Colonic mucosa (tissue), 4 donors: ENCODE results near the gene DNAH8. TPM values are rescaled to one million over a fixed set of nuclear protein-coding genes. Genes with fewer than 3 reads are reported as not detected.

ENCODE experiments used
- DNase-seq: peaks from one replicate; pipeline ENCODE4 v3.0.0-alpha.2; 2020
- H3K27ac ChIP-seq: fragments of 200-600 bp; one replicate; pipeline ENCODE4 v1.8.0; 2021
- H3K27me3 ChIP-seq: fragments of 200-600 bp; one replicate; pipeline ENCODE4 v1.8.0; 2021
- H3K36me3 ChIP-seq: fragments of 200-600 bp; one replicate; pipeline ENCODE4 v1.8.0; 2021
- H3K4me1 ChIP-seq: fragments of 200-600 bp; one replicate; pipeline ENCODE4 v1.8.0; 2021; ENCODE audit warnings: mild to moderate bottlenecking
- H3K4me3 ChIP-seq: fragments of 200-600 bp; one replicate; pipeline ENCODE4 v1.8.0; 2021
- H3K9ac ChIP-seq, 2 donors: one replicate each; pipeline ENCODE4 v1.7.0; 2013; ENCODE audit warnings: control low read depth in 2 of 2, low read depth in 2 of 2, low read length in 2 of 2
- H3K9me3 ChIP-seq: fragments of 200-600 bp; one replicate; pipeline ENCODE4 v1.8.0; 2021
- CTCF ChIP-seq: fragments of 200-600 bp; IDR thresholded peaks from one replicate; pipeline ENCODE4 v1.8.0; 2022; ENCODE audit warnings: antibody characterized with exemption, mild to moderate bottlenecking
- intact Hi-C: fragments of 100-400 bp; cut with DNase I; formaldehyde crosslinking; loops from one replicate; pipeline ENCODE4 v1.14.1; 2022
- total RNA-seq, 2 donors: library from RNA; stranded (reverse); fragmentation: NEBNext Ultra II Directional in 1 of 2; extraction: Animal tissue kit (Norgen Biotek cat#: 25700) in 1 of 2; gene quantifications; one replicate each; pipeline ENCODE4 v1.2.1, GENCODE V29; 2021
- donor health status: healthy.
- donor health status: DM: no; HTN: no; CAD: no.
- donor health status: DM: no; HTN: no; CAD: no.

DNAH8 gene
- total RNA-seq, 2 donors from 2014 or later: not detected

DNA sequence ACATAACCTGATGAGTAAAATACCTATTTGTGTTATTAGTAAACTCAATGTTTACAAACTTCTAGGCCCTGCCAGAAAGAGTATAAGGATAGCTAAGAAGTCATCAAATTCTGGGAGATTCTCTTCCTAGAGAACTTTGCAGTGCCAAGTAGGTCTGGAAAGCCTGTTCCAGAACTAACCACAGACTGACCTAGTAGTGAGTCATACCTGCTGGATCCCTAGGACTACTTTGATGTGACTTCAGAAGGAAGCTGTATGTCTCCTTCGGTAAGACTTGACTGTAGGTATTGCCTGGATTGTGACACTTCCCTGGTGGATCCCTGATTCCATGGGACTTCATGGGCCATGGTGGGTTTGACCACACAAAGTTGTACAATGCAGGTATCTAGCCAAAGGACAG lies 131.7 kb downstream of the DNAH8 start:
- no peaks in the 10 kb centered on the region for H3K4me1 ChIP-seq
- H3K27ac ChIP-seq: no peak overlapping the region
- TF ChIP-seq CTCF: no peak
- no peak overlapping the region for H3K9ac ChIP-seq
- no peak overlapping the region for H3K4me3 ChIP-seq
- H3K36me3 ChIP-seq: no peaks in the 10 kb centered on the region
- H3K9me3 ChIP-seq: no peaks in the 10 kb centered on the region
- intact Hi-C loops: no loop called here
- no peaks in the 10 kb centered on the region for H3K27me3 ChIP-seq
- no peak for DNase-seq

GRCh38 chr6:38847497-38847896 lies 132.4 kb downstream of the DNAH8 start:
- DNase-seq: no peak
- intact Hi-C loops: no loop called here
- TF ChIP-seq CTCF: no peak

GRCh38 chr6:38848760-38849159 lies 133.6 kb downstream of the DNAH8 start:
- Histone ChIP-seq H3K4me1 (no peaks in the 10 kb centered on the region), H3K36me3 (no peaks in the 10 kb centered on the region), H3K27ac (no peak overlapping the region), H3K27me3 (no peaks in the 10 kb centered on the region), H3K9me3 (no peaks in the 10 kb centered on the region), H3K9ac (no peak overlapping the region), H3K4me3 (no peak overlapping the region)
- no peak for DNase-seq
- intact Hi-C loops: no loop called here
- no peak for TF ChIP-seq CTCF

More at GRCh38 chr6:38847497-38847896, 132.4 kb downstream of the DNAH8 start:
- Histone ChIP-seq H3K9me3 (no peaks in the 10 kb centered on the region), H3K36me3 (no peaks in the 10 kb centered on the region), H3K4me3 (no peak overlapping the region), H3K27me3 (no peaks in the 10 kb centered on the region), H3K27ac (no peak overlapping the region), H3K4me1 (no peaks in the 10 kb centered on the region), H3K9ac (no peak overlapping the region)

GRCh38 chr6:38852215-38852614 lies 137.1 kb downstream of the DNAH8 start:
- no peaks in the 10 kb centered on the region for H3K4me1 ChIP-seq
- H3K27ac ChIP-seq: no peak overlapping the region
- no peak overlapping the region for H3K9ac ChIP-seq
- intact Hi-C loops: no loop called here
- no peak overlapping the region for H3K4me3 ChIP-seq
- no peaks in the 10 kb centered on the region for H3K9me3 ChIP-seq
- no peaks in the 10 kb centered on the region for H3K27me3 ChIP-seq
- H3K36me3 ChIP-seq: no peaks in the 10 kb centered on the region
- no peak for TF ChIP-seq CTCF
- DNase-seq: no peak

GRCh38 chr6:38853236-38853635 lies 138.1 kb downstream of the DNAH8 start:
- Histone ChIP-seq H3K4me1 (no peaks in the 10 kb centered on the region), H3K27ac (no peak overlapping the region), H3K36me3 (no peaks in the 10 kb centered on the region), H3K27me3 (no peaks in the 10 kb centered on the region), H3K9ac (no peak overlapping the region), H3K9me3 (no peaks in the 10 kb centered on the region), H3K4me3 (no peak overlapping the region)
- intact Hi-C loops: no loop called here
- no peak for DNase-seq
- no peak for TF ChIP-seq CTCF

DNA sequence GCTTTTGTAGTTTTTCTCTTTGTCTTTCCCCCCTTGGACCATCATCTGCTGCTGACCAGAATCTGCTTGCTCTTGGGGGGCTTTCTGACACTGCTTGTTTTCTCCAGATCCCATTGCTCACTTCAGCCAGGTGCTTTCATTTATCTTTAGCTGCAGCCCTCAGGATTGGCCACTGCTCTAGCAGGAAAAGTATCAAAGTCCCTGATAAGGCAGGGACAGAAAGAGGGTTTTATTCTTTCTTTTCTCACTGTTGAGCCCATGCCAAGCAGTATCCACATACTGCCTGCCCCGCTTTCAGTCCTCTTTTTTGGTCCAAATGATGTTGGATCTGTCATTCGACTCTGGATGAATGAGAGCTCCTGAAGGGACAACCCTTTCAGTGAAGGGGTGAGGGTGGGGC lies 141.4 kb downstream of the DNAH8 start:
- Histone ChIP-seq H3K27ac (no peak overlapping the region), H3K9ac (no peak overlapping the region), H3K4me1 (no peaks in the 10 kb centered on the region), H3K4me3 (no peak overlapping the region), H3K36me3 (no peaks in the 10 kb centered on the region), H3K9me3 (no peaks in the 10 kb centered on the region), H3K27me3 (no peaks in the 10 kb centered on the region)
- DNase-seq: no peak
- no peak for TF ChIP-seq CTCF
- intact Hi-C loops: no loop called here
